Calu3 (cell line): ENCODE results near the gene LAMTOR3. TPM values are rescaled to one million over a fixed set of nuclear protein-coding genes. Genes with fewer than 3 reads are reported as not detected.

Experiments
- BruUV-seq: library from RNA; stranded (reverse); fragments of 400-500 nt; replicated peaks from 2 replicates; lab custom pipeline; 2021; lab: Mats Ljungman, UMichigan
- CTCF ChIA-PET: fragments of 300-600 bp; sonication (Branson Sonifier 250); formaldehyde crosslinking; loops from one replicate; lab custom pipeline; 2022; ENCODE audit warnings: antibody characterized with exemption; lab: Charles Lee
- DNase-seq: peaks from one replicate; pipeline ENCODE4 v3.0.0; 2022
- H3K27ac Mint-ChIP-seq: one replicate; pipeline ENCODE4 v1.8.0; 2022; ENCODE audit warnings: mixed read lengths; ENCODE audit not compliant: unreplicated experiment
- H3K27me3 Mint-ChIP-seq: one replicate; pipeline ENCODE4 v1.8.0; 2022; ENCODE audit warnings: mixed read lengths; ENCODE audit not compliant: unreplicated experiment
- H3K36me3 Mint-ChIP-seq: one replicate; pipeline ENCODE4 v1.8.0; 2022; ENCODE audit warnings: mild to moderate bottlenecking, moderate library complexity, mixed read lengths; ENCODE audit not compliant: insufficient read depth, unreplicated experiment
- H3K4me1 Mint-ChIP-seq: one replicate; pipeline ENCODE4 v1.8.0; 2022; ENCODE audit warnings: mild to moderate bottlenecking, low read depth, mixed read lengths; ENCODE audit not compliant: unreplicated experiment
- H3K4me3 Mint-ChIP-seq: one replicate; pipeline ENCODE4 v1.8.0; 2022; ENCODE audit warnings: mild to moderate bottlenecking, low read depth, moderate library complexity, mixed read lengths; ENCODE audit not compliant: unreplicated experiment
- H3K9me3 Mint-ChIP-seq: one replicate; pipeline ENCODE4 v1.8.0; 2022; ENCODE audit warnings: low read depth, mixed read lengths; ENCODE audit not compliant: unreplicated experiment
- intact Hi-C: fragments of 100-400 bp; cut with micrococcal nuclease; formaldehyde crosslinking; loops from one replicate; pipeline ENCODE4 v1.10.0; 2022; ENCODE audit not compliant: unreplicated experiment
- total RNA-seq: library from RNA; stranded (reverse); gene quantifications from 2 replicates; pipeline ENCODE4 v1.2.3, GENCODE V29; 2022
- TF ChIP-seq, protein P1 (sequence below): fragments of 200-600 bp; IDR thresholded peaks from one replicate; pipeline ENCODE4 v1.8.0; 2022; ENCODE audit warnings: antibody characterized with exemption; ENCODE audit not compliant: unreplicated experiment

LAMTOR3 gene
- total RNA-seq, 1 experiment from 2014 or later = 19.2 TPM

DNA sequence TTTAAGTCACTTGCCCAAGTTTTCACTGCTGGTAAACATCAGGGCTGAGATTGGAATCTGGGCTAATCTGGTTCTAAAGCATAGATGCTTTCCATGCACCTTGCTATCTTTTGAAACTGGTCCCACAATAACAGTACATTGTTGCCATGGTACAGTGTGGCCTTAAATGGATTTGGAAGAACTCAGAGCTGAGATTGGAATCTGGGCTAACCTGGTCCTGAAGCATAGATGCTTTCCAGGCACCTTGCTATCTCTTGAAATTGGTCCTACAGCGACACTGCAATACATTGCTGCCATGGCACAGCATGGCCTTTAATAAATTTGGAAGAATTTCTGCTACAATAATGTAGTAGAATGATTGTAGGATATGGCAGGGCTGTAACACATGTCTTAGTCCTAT lies 49.0 kb downstream of the LAMTOR3 start:
- intact Hi-C loops = no loop called here
- Mint-ChIP-seq H3K4me3 (no peak overlapping the region), H3K9me3 (no peaks in the 10 kb centered on the region), H3K27ac (no peak overlapping the region), H3K36me3 (no peaks in the 10 kb centered on the region), H3K4me1 (no peaks in the 10 kb centered on the region), H3K27me3 (no peaks in the 10 kb centered on the region)
- no peak for DNase-seq
- BruUV-seq = no TSS peak
- TF ChIP-seq, protein P1, sequence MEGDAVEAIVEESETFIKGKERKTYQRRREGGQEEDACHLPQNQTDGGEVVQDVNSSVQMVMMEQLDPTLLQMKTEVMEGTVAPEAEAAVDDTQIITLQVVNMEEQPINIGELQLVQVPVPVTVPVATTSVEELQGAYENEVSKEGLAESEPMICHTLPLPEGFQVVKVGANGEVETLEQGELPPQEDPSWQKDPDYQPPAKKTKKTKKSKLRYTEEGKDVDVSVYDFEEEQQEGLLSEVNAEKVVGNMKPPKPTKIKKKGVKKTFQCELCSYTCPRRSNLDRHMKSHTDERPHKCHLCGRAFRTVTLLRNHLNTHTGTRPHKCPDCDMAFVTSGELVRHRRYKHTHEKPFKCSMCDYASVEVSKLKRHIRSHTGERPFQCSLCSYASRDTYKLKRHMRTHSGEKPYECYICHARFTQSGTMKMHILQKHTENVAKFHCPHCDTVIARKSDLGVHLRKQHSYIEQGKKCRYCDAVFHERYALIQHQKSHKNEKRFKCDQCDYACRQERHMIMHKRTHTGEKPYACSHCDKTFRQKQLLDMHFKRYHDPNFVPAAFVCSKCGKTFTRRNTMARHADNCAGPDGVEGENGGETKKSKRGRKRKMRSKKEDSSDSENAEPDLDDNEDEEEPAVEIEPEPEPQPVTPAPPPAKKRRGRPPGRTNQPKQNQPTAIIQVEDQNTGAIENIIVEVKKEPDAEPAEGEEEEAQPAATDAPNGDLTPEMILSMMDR = no peak
- CTCF ChIA-PET = no interaction called here

DNA sequence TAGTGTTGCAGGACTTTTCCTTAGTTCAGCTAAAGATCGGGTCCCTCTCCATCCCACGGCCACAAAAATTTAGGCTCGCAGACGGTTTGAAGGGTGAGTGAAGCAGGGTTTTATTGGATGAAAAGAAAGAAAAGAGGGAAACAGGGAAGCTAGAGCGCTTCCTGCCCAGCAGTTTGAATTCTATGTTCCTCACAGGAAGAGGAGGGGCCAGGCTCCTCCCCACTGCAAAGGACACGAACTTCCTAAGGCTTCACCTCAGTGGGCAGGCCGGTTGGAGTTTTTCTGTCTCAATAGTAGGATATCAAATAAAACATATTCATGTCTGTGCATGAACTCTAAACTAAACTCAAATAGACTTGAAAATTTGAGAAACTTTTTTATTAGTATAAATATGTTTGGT lies 50.2 kb downstream of the LAMTOR3 start:
- Mint-ChIP-seq H3K4me1 (peaks cover 3% of the 10 kb centered on the region), H3K9me3 (no peaks in the 10 kb centered on the region), H3K27me3 (no peaks in the 10 kb centered on the region), H3K4me3 (no peak overlapping the region), H3K36me3 (peaks cover under 1% of the 10 kb centered on the region), H3K27ac (no peak overlapping the region)
- no peak for DNase-seq
- CTCF ChIA-PET = no interaction called here
- TF ChIP-seq, protein P1 = no peak
- no TSS peak for BruUV-seq
- intact Hi-C loops = no loop called here

DNA sequence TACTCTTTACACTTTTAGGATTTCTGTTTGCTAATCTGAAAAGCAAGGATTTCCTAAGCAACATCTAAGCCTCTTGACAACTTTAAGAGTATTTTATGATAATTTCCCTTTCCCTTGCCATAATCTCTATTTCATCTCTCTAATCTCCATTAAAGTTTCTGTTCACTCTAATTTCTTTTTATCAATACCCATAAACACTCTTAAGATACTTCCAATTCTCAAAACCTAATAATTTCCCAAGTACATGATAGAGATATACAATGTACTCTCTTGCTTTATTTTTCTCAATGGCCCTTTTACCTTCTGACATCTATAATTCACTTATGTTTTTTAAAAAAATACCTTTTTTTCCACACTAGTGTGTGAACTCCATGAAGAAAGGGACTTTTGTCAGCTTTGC lies 50.8 kb downstream of the LAMTOR3 start:
- TF ChIP-seq, protein P1 = no peak
- Mint-ChIP-seq H3K27ac (no peak overlapping the region), H3K36me3 (peaks cover 7% of the 10 kb centered on the region), H3K4me3 (no peak overlapping the region), H3K9me3 (no peaks in the 10 kb centered on the region), H3K4me1 (peaks cover 10% of the 10 kb centered on the region), H3K27me3 (no peaks in the 10 kb centered on the region)
- CTCF ChIA-PET = no interaction called here
- DNase-seq = no peak
- no TSS peak for BruUV-seq
- intact Hi-C loops = no loop called here

DNA sequence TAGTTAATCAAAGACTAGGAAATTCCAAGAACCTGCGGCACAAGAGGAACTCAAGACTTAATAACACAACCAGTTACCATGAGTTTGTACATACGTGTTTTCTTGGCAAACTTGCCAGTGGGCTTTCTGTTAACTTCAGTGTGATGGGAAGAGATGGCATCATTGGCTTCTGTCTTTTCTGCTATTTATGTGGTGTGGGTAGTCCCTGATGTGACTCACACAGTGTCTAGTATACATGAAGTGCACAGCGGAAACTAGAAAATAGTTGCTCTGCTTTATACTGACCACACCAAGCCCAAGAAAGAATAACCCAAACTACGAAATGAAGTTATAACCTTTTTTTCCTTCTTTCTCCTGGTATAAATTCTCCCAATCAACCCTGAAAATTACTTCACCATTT lies 53.1 kb downstream of the LAMTOR3 start:
- Mint-ChIP-seq H3K27ac (no peak overlapping the region), H3K27me3 (no peaks in the 10 kb centered on the region), H3K36me3 (peaks cover 14% of the 10 kb centered on the region), H3K4me3 (no peak overlapping the region), H3K9me3 (no peaks in the 10 kb centered on the region), H3K4me1 (peaks cover 11% of the 10 kb centered on the region)
- CTCF ChIA-PET = no interaction called here
- intact Hi-C loops = no loop called here
- TF ChIP-seq, protein P1 = no peak
- no TSS peak for BruUV-seq
- DNase-seq = no peak
